ENCODE measurements around the gene TAMM41. TPM values are rescaled to one million over a fixed set of nuclear protein-coding genes. Genes with fewer than 3 reads are reported as not detected.

The TAMM41 gene
- total RNA-seq, 1 experiment from 2014 or later = 19.7 TPM

- peaks cover 8% of the 10 kb centered on the region for H3K4me1 Mint-ChIP-seq (ENCODE audit: low read depth, unreplicated experiment)
- intact Hi-C loops (cut with micrococcal nuclease; ENCODE audit: unreplicated experiment) = loop anchor here (5.0 kb wide), 1 partner anchor 465 kb away; no protein-coding TSS in a partner anchor
- H3K36me3 Mint-ChIP-seq (ENCODE audit: insufficient read depth, unreplicated experiment) = peaks cover 13% of the 10 kb centered on the region
- BruUV-seq (replicated peaks) = no TSS peak
- H3K27me3 Mint-ChIP-seq (ENCODE audit: insufficient read depth, unreplicated experiment) = peaks cover 11% of the 10 kb centered on the region
- no peak for DNase-seq
- H3K4me3 Mint-ChIP-seq (ENCODE audit: unreplicated experiment) = no peak overlapping the region
- H3K27ac Mint-ChIP-seq (ENCODE audit: unreplicated experiment) = no peak overlapping the region
- TF ChIP-seq, protein P1, sequence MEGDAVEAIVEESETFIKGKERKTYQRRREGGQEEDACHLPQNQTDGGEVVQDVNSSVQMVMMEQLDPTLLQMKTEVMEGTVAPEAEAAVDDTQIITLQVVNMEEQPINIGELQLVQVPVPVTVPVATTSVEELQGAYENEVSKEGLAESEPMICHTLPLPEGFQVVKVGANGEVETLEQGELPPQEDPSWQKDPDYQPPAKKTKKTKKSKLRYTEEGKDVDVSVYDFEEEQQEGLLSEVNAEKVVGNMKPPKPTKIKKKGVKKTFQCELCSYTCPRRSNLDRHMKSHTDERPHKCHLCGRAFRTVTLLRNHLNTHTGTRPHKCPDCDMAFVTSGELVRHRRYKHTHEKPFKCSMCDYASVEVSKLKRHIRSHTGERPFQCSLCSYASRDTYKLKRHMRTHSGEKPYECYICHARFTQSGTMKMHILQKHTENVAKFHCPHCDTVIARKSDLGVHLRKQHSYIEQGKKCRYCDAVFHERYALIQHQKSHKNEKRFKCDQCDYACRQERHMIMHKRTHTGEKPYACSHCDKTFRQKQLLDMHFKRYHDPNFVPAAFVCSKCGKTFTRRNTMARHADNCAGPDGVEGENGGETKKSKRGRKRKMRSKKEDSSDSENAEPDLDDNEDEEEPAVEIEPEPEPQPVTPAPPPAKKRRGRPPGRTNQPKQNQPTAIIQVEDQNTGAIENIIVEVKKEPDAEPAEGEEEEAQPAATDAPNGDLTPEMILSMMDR (IDR thresholded peaks at IDR 0.05; ENCODE audit: insufficient read depth in 1 of 2, low read depth in 1 of 2, low read length in 1 of 2, severe bottlenecking in 1 of 2, unreplicated experiment in 1 of 2) = no peak
- ChIA-PET CTCF (no interaction called here), POLR2A (no interaction called here)
- Histone ChIP-seq H3K9me3 (no peaks in the 10 kb centered on the region), H3K4me1 (peaks cover 5% of the 10 kb centered on the region; the same call in 1 of the 2 replicates), H3K27me3 (replicated peaks; ENCODE audit: control insufficient read depth, insufficient read depth, low read length) (no peaks in the 10 kb centered on the region), H3K36me3 (ENCODE audit: control insufficient read depth, insufficient read depth, low read length) (peaks cover 3% of the 10 kb centered on the region), H3K4me3 (ENCODE audit: low read depth, low read length) (no peak overlapping the region)
- H3K9me3 Mint-ChIP-seq (ENCODE audit: unreplicated experiment) = no peaks in the 10 kb centered on the region
These were observed 922 bp upstream of the TAMM41 start for GRCh38 chr3:11847607-11848006.

GRCh38 chr3:11845651-11846050 is 1.0 kb downstream of the TAMM41 start:
- BruUV-seq (replicated peaks) = no TSS peak
- ChIA-PET CTCF (no interaction called here), POLR2A (no interaction called here)
- intact Hi-C loops (cut with micrococcal nuclease; ENCODE audit: unreplicated experiment) = loop anchor here (5.0 kb wide), 1 partner anchor 463 kb away; no protein-coding TSS in a partner anchor
- DNase-seq = no peak
- no peaks in the 10 kb centered on the region for H3K27me3 ChIP-seq (replicated peaks; ENCODE audit: control insufficient read depth, insufficient read depth, low read length)
- H3K36me3 Mint-ChIP-seq (ENCODE audit: insufficient read depth, unreplicated experiment) = peaks cover 25% of the 10 kb centered on the region
- TF ChIP-seq, protein P1 (IDR thresholded peaks at IDR 0.05; ENCODE audit: insufficient read depth in 1 of 2, low read depth in 1 of 2, low read length in 1 of 2, severe bottlenecking in 1 of 2, unreplicated experiment in 1 of 2) = no peak
- H3K36me3 ChIP-seq (ENCODE audit: control insufficient read depth, insufficient read depth, low read length) = peaks cover 3% of the 10 kb centered on the region
- H3K9me3 Mint-ChIP-seq (ENCODE audit: unreplicated experiment) = no peaks in the 10 kb centered on the region
- peak overlapping the region; percentile 97 for H3K27ac Mint-ChIP-seq (ENCODE audit: unreplicated experiment)
- H3K27me3 Mint-ChIP-seq (ENCODE audit: insufficient read depth, unreplicated experiment) = peaks cover 4% of the 10 kb centered on the region
- H3K4me1 ChIP-seq = peaks cover 5% of the 10 kb centered on the region; the same call in 1 of the 2 replicates
- H3K9me3 ChIP-seq = no peaks in the 10 kb centered on the region
- H3K4me3 ChIP-seq (ENCODE audit: low read depth, low read length) = peak overlapping the region; percentile 89
- H3K4me3 Mint-ChIP-seq (ENCODE audit: unreplicated experiment) = peak overlapping the region; percentile 100
- H3K4me1 Mint-ChIP-seq (ENCODE audit: low read depth, unreplicated experiment) = peaks cover 8% of the 10 kb centered on the region

DNA sequence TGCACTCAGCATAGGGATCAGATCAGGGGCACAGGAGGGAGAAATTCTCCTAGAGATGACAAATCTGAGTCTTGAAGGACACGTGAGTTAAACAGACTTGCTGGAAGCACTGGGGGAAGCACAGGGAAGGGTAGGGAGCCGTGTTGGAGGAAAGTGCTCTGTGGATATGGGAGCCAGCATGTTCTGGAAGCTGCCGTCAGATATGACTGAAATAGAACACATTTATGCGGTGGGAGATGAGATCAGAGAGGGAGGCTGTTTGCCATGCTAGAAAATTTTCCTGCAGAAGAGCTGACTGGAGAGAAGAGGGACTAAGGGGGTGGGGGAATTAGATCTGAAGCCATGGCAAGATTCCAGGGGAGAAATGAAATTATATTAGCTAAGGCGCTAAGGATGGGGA is 1.8 kb downstream of the TAMM41 start:
- peak overlapping the region; percentile 100 for H3K4me3 Mint-ChIP-seq (ENCODE audit: unreplicated experiment)
- intact Hi-C loops (cut with micrococcal nuclease; ENCODE audit: unreplicated experiment) = loop anchor here (5.0 kb wide), 1 partner anchor 463 kb away; no protein-coding TSS in a partner anchor
- TF ChIP-seq, protein P1 (IDR thresholded peaks at IDR 0.05; ENCODE audit: insufficient read depth in 1 of 2, low read depth in 1 of 2, low read length in 1 of 2, severe bottlenecking in 1 of 2, unreplicated experiment in 1 of 2) = no peak
- no peak for DNase-seq
- H3K9me3 Mint-ChIP-seq (ENCODE audit: unreplicated experiment) = no peaks in the 10 kb centered on the region
- ChIA-PET CTCF (no interaction called here), POLR2A (no interaction called here)
- peaks cover 5% of the 10 kb centered on the region for H3K36me3 ChIP-seq (ENCODE audit: control insufficient read depth, insufficient read depth, low read length)
- no peaks in the 10 kb centered on the region for H3K9me3 ChIP-seq
- peak overlapping the region; percentile 97 for H3K27ac Mint-ChIP-seq (ENCODE audit: unreplicated experiment)
- H3K4me1 ChIP-seq = peaks cover 5% of the 10 kb centered on the region; the same call in 1 of the 2 replicates
- H3K27me3 ChIP-seq (replicated peaks; ENCODE audit: control insufficient read depth, insufficient read depth, low read length) = no peaks in the 10 kb centered on the region
- peaks cover 8% of the 10 kb centered on the region for H3K4me1 Mint-ChIP-seq (ENCODE audit: low read depth, unreplicated experiment)
- BruUV-seq (replicated peaks) = no TSS peak
- H3K4me3 ChIP-seq (ENCODE audit: low read depth, low read length) = no peak overlapping the region
- peaks cover 32% of the 10 kb centered on the region for H3K36me3 Mint-ChIP-seq (ENCODE audit: insufficient read depth, unreplicated experiment)
- H3K27me3 Mint-ChIP-seq (ENCODE audit: insufficient read depth, unreplicated experiment) = peaks cover under 1% of the 10 kb centered on the region
